SK-N-SH (cell line): ENCODE measurements around the gene TBL1X. TPM values are rescaled to one million over a fixed set of nuclear protein-coding genes. Genes with fewer than 3 reads are reported as not detected.

Experiments used
- CTCF ChIA-PET: fragments of 300-600, 350-600 bp; formaldehyde crosslinking; extraction: SDS; loops from one replicate; lab custom pipeline; 2021; lab: Yijun Ruan, JAX
- POLR2A ChIA-PET: fragments of 350-600 bp; sonication (Branson Sonifier 250); formaldehyde crosslinking; extraction: SDS; loops from one replicate; lab custom pipeline; 2020; ENCODE audit warnings: antibody characterized with exemption, inconsistent platforms; lab: Yijun Ruan, JAX
- DNase-seq: peaks from one replicate; pipeline ENCODE4 v3.0.0; 2012
- H2AFZ ChIP-seq: fragments of 200-600 bp; sonication (generic); 2 replicates; pipeline ENCODE4 v1.8.1; 2016; ENCODE audit warnings: antibody characterized with exemption, mild to moderate bottlenecking, low read depth
- H3F3A ChIP-seq: fragments of 200-600 bp; sonication (generic); replicated peaks from 2 replicates; pipeline ENCODE3; 2016; ENCODE audit warnings: antibody characterized with exemption, mild to moderate bottlenecking; ENCODE audit not compliant: insufficient read depth
- H3K27ac ChIP-seq, 2 experiments: fragments of 200-500 bp in 1 of 2; fragments of 200-600 bp in 1 of 2; sonication (Bioruptor generic) in 1 of 2; sonication (generic), shearing (Covaris generic) in 1 of 2; 2 replicates each; pipeline versions ENCODE4 v1.5.1 to v1.6.1; 2014 to 2016; ENCODE audit warnings: low read depth in 2 of 2, inconsistent platforms in 1 of 2, low read length in 1 of 2, mild to moderate bottlenecking in 1 of 2, mixed read lengths in 1 of 2
- H3K27me3 ChIP-seq: fragments of 200-600 bp; sonication (generic), shearing (Covaris generic); 2 replicates; pipeline ENCODE4 v1.6.1; 2016; ENCODE audit warnings: mixed run types; ENCODE audit not compliant: insufficient read depth
- H3K36me3 ChIP-seq, 2 experiments: fragments of 200-500 bp in 1 of 2; fragments of 200-600 bp in 1 of 2; sonication (Bioruptor generic) in 1 of 2; sonication (generic) in 1 of 2; replicated peaks in 1 of 2; 2 replicates each; pipeline versions ENCODE3 to v1.5.1; 2014 to 2016; ENCODE audit warnings: low read length in 1 of 2, mild to moderate bottlenecking in 1 of 2; ENCODE audit not compliant: insufficient read depth in 2 of 2, control insufficient read depth in 1 of 2
- H3K4me1 ChIP-seq, 2 experiments: fragments of 200-500 bp in 1 of 2; fragments of 200-600 bp in 1 of 2; sonication (Bioruptor generic) in 1 of 2; sonication (generic), shearing (Covaris generic) in 1 of 2; 2 replicates each; pipeline versions ENCODE4 v1.5.1 to v1.6.1; 2014 to 2016; ENCODE audit warnings: low read depth in 1 of 2, low read length in 1 of 2, mixed run types in 1 of 2; ENCODE audit not compliant: insufficient read depth in 2 of 2, control insufficient read depth in 1 of 2
- H3K4me2 ChIP-seq: fragments of 200-600 bp; sonication (generic), shearing (Covaris generic); 2 replicates; pipeline ENCODE4 v1.6.1; 2017; ENCODE audit warnings: mixed run types
- H3K4me3 ChIP-seq, 2 experiments: fragments of 200-500 bp in 1 of 2; fragments of 200-600 bp in 1 of 2; sonication (Bioruptor generic) in 1 of 2; sonication (generic), shearing (Covaris generic) in 1 of 2; 2 replicates each; pipeline versions ENCODE4 v1.5.1 to v1.8.1; 2014 to 2016; ENCODE audit warnings: low read depth in 2 of 2, inconsistent platforms in 1 of 2, low read length in 1 of 2, mild to moderate bottlenecking in 1 of 2, mixed read lengths in 1 of 2, moderate library complexity in 1 of 2
- H3K79me2 ChIP-seq: fragments of 200-600 bp; sonication (generic); 2 replicates; pipeline ENCODE4 v1.8.1; 2017; ENCODE audit warnings: mild to moderate bottlenecking; ENCODE audit not compliant: insufficient read depth
- H3K9ac ChIP-seq: fragments of 200-600 bp; sonication (generic); 2 replicates; pipeline ENCODE4 v1.6.1; 2017; ENCODE audit warnings: mixed run types
- H3K9me2 ChIP-seq: fragments of 200-600 bp; sonication (generic); 2 replicates; pipeline ENCODE4 v1.6.1; 2017; ENCODE audit warnings: mixed run types
- H3K9me3 ChIP-seq: fragments of 200-600 bp; sonication (generic); 2 replicates; pipeline ENCODE4 v1.6.1; 2017; ENCODE audit warnings: mixed run types, mild to moderate bottlenecking, moderate library complexity
- H4K20me1 ChIP-seq: fragments of 200-600 bp; sonication (generic); 2 replicates; pipeline ENCODE4 v1.6.1; 2017; ENCODE audit warnings: mild to moderate bottlenecking, mixed run types; ENCODE audit not compliant: insufficient read depth
- CHD2 ChIP-seq: fragments of 150-350 bp; IDR thresholded peaks from 2 replicates; pipeline ENCODE4 v1.6.1; 2018; ENCODE audit warnings: low read length; ENCODE audit not compliant: partially characterized antibody
- EZH2phosphoT487 ChIP-seq: fragments of 200-600 bp; sonication (generic); IDR thresholded peaks from 2 replicates; pipeline ENCODE4 v1.6.1; 2017; ENCODE audit warnings: low read depth, mixed run types, mild to moderate bottlenecking, antibody characterized with exemption, moderate library complexity, borderline replicate concordance
- FOXJ3 ChIP-seq: sonication (generic); formaldehyde crosslinking; IDR thresholded peaks from 2 replicates; pipeline ENCODE4 v1.5.1; 2020; ENCODE audit warnings: mild to moderate bottlenecking, missing genetic modification reagents
- GABPA ChIP-seq: IDR thresholded peaks from 2 replicates; pipeline ENCODE4 v1.4.0; 2012; ENCODE audit warnings: low read depth, mild to moderate bottlenecking
- MEF2A ChIP-seq: IDR thresholded peaks from 2 replicates; pipeline ENCODE4 v1.4.0; 2012; ENCODE audit warnings: low read depth, borderline replicate concordance
- MXI1 ChIP-seq: IDR thresholded peaks from 2 replicates; pipeline ENCODE4 v1.6.1; 2012; ENCODE audit warnings: mild to moderate bottlenecking, low read depth, low read length, improper control_type of control experiment
- RAD21 ChIP-seq: IDR thresholded peaks from 2 replicates; pipeline ENCODE4 v1.6.1; 2012; ENCODE audit warnings: mild to moderate bottlenecking, low read length
- SIN3A ChIP-seq: IDR thresholded peaks from 2 replicates; pipeline ENCODE4 v1.6.1; 2012; ENCODE audit warnings: low read depth, mild to moderate bottlenecking, low read length, moderate library complexity, borderline replicate concordance
- SMC3 ChIP-seq: IDR thresholded peaks from 2 replicates; pipeline ENCODE4 v1.6.1; 2012; ENCODE audit warnings: low read depth, low read length, improper control_type of control experiment
- TCF12 ChIP-seq: IDR thresholded peaks from 2 replicates; pipeline ENCODE4 v1.4.0; 2012
- WGBS: methylation state at CpG from one replicate; pipeline ENCODE4 v1.1.6; 2017; ENCODE audit warnings: low lambda C conversion rate; 5-methylcytosine and 5-hydroxymethylcytosine counted together
- polyA plus RNA-seq, 3 experiments: library from polyadenylated mRNA; depleted of rRNA; stranded (reverse); fragments of >200 nt; gene quantifications; 2 replicates each; pipeline ENCODE4 v1.2.3, GENCODE V29; 2012
- TF ChIP-seq, protein P1 (sequence below): IDR thresholded peaks from 2 replicates; pipeline ENCODE4; 2012
- TF ChIP-seq, protein P2 (sequence below): IDR thresholded peaks from 2 replicates; pipeline ENCODE4 v1.6.1; 2012; ENCODE audit warnings: mild to moderate bottlenecking, low read depth, low read length, moderate library complexity

TBL1X gene
- polyA plus RNA-seq, 1 of the 3 experiments (the other 2 are of a cell fraction) = 10.6 TPM

DNA sequence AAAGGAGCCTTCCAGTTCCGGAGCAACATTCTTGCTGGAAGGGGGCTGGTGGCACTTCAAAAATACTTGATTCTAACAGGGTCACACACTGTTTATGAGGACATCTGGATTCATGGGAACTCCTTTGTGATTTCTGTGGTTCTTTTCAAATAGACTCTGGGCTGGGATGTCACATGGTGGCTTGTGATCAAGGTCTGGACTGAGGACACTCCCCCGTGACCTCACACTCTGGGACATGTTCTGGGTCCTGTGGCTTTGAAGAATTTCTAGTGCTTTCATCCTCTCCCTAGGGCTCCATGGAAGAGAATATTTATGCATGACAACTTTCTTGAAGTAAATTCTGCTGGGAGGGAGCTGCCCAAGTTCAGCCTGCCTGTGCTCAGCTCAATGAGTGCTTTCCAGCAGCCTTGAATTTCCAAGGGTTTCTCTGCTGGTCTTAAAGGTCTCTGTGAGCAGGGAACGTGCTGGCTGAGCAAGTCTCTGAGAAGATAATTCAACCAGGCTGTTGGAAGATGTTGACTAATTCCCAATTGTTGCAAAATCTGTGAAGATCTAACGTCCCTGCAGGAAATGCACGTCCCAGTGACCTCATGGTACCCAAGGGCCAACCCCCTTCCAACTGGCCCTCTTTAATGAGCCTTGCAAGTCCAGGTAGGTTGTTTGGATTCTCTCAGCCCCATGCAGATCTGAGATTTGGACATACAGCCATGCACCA, 264.5 kb downstream of the TBL1X start:
- no peak overlapping the region for H3K4me2 ChIP-seq
- WGBS = 12% methylated on average over 4 of the region's 5 CpGs
- H4K20me1 ChIP-seq = no peaks in the 10 kb centered on the region
- H3K27me3 ChIP-seq = no peaks in the 10 kb centered on the region
- ChIA-PET POLR2A (no interaction called here), CTCF (no interaction called here)
- H3K4me1 ChIP-seq = no peaks in the 10 kb centered on the region
- H3F3A ChIP-seq = no peaks in the 10 kb centered on the region
- DNase-seq = no peak
- H3K27ac ChIP-seq = no peak overlapping the region
- H3K36me3 ChIP-seq = no peaks in the 10 kb centered on the region
- TF ChIP-seq GABPA = no peak
- TF ChIP-seq, all 33 proteins: peak for 0
- H3K9ac ChIP-seq = no peak overlapping the region
- no peaks in the 10 kb centered on the region for H3K79me2 ChIP-seq
- no peaks in the 10 kb centered on the region for H3K9me2 ChIP-seq
- H2AFZ ChIP-seq = no peak overlapping the region
- H3K9me3 ChIP-seq = no peaks in the 10 kb centered on the region
- no peak overlapping the region for H3K4me3 ChIP-seq

DNA sequence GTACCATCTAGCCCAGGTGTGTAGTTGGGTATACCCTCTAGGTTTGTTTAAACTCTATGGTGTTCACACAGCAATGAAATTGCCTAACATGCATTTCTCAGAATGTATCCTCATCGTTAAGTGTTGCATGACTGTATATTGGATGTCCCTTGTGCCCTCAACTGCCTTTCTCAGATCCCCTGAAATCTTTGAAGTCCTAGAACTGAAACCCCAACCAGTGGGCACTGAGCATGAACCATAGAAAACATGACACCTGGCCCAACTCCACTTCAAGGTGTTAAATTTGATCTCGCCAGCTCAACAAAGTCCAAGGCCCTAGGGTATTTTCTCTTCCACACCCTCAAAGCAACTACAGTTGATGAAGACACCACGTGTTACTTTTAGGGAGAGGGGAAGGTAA, 265.2 kb downstream of the TBL1X start:
- H3K79me2 ChIP-seq = no peaks in the 10 kb centered on the region
- 28% methylated on average over 3 of the region's 3 CpGs for WGBS

DNA sequence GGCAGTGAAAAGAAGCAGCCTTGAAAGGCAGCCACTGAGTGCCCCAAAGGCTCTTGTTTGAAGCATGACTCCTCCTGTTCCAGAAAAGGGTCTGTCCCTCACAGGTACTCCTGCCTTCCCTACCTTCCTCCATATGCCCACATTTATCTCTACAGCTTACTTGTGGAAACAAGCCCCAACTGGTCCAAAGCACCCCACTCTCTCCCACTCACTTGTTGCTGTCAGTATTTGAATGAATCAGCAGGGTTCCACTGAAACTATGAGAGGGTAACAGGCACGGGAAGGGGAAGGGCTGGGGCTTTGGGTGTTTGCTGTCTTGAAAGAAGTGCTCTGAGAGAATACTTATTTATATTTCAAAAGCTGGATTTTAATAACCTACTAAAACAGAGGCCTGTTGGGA, 265.9 kb downstream of the TBL1X start:
- Histone ChIP-seq H3K4me2 (no peak overlapping the region), H3K4me3 (no peak overlapping the region), H3F3A (no peaks in the 10 kb centered on the region), H4K20me1 (no peaks in the 10 kb centered on the region), H3K4me1 (no peaks in the 10 kb centered on the region), H3K27me3 (no peaks in the 10 kb centered on the region), H3K9me2 (no peaks in the 10 kb centered on the region), H3K27ac (no peak overlapping the region), H3K9me3 (no peaks in the 10 kb centered on the region), H2AFZ (no peak overlapping the region), H3K9ac (no peak overlapping the region), H3K36me3 (no peaks in the 10 kb centered on the region), H3K79me2 (no peaks in the 10 kb centered on the region)
- CTCF ChIA-PET = no interaction called here
- TF ChIP-seq, protein P1, sequence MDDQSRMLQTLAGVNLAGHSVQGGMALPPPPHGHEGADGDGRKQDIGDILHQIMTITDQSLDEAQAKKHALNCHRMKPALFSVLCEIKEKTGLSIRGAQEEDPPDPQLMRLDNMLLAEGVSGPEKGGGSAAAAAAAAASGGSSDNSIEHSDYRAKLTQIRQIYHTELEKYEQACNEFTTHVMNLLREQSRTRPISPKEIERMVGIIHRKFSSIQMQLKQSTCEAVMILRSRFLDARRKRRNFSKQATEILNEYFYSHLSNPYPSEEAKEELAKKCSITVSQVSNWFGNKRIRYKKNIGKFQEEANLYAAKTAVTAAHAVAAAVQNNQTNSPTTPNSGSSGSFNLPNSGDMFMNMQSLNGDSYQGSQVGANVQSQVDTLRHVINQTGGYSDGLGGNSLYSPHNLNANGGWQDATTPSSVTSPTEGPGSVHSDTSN = no peak
- TF ChIP-seq, protein P2, sequence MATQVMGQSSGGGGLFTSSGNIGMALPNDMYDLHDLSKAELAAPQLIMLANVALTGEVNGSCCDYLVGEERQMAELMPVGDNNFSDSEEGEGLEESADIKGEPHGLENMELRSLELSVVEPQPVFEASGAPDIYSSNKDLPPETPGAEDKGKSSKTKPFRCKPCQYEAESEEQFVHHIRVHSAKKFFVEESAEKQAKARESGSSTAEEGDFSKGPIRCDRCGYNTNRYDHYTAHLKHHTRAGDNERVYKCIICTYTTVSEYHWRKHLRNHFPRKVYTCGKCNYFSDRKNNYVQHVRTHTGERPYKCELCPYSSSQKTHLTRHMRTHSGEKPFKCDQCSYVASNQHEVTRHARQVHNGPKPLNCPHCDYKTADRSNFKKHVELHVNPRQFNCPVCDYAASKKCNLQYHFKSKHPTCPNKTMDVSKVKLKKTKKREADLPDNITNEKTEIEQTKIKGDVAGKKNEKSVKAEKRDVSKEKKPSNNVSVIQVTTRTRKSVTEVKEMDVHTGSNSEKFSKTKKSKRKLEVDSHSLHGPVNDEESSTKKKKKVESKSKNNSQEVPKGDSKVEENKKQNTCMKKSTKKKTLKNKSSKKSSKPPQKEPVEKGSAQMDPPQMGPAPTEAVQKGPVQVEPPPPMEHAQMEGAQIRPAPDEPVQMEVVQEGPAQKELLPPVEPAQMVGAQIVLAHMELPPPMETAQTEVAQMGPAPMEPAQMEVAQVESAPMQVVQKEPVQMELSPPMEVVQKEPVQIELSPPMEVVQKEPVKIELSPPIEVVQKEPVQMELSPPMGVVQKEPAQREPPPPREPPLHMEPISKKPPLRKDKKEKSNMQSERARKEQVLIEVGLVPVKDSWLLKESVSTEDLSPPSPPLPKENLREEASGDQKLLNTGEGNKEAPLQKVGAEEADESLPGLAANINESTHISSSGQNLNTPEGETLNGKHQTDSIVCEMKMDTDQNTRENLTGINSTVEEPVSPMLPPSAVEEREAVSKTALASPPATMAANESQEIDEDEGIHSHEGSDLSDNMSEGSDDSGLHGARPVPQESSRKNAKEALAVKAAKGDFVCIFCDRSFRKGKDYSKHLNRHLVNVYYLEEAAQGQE = no peak
- no peak for TF ChIP-seq TCF12
- TF ChIP-seq SMC3 = no peak
- no peak for TF ChIP-seq RAD21
- no peak for TF ChIP-seq MEF2A
- no peak for DNase-seq
- POLR2A ChIA-PET = no interaction called here
- WGBS = 7% methylated on average over 1 of the region's 1 CpG

More for the DNA sequence above, 265.2 kb downstream of the TBL1X start:
- no peak overlapping the region for H3K4me2 ChIP-seq
- no peaks in the 10 kb centered on the region for H3K9me2 ChIP-seq
- TF ChIP-seq FOXJ3 = no peak
- TF ChIP-seq SIN3A = no peak
- no peak for TF ChIP-seq CHD2
- TF ChIP-seq EZH2phosphoT487 = no peak
- no peak for TF ChIP-seq MXI1
- H3K27ac ChIP-seq = no peak overlapping the region
- no peaks in the 10 kb centered on the region for H3K4me1 ChIP-seq
- H3K9ac ChIP-seq = no peak overlapping the region
- H3F3A ChIP-seq = no peaks in the 10 kb centered on the region
- no peaks in the 10 kb centered on the region for H3K9me3 ChIP-seq
- no peaks in the 10 kb centered on the region for H3K27me3 ChIP-seq
- no peak overlapping the region for H2AFZ ChIP-seq
- H3K4me3 ChIP-seq = no peak overlapping the region
- CTCF ChIA-PET = no interaction called here
- no peaks in the 10 kb centered on the region for H3K36me3 ChIP-seq
- DNase-seq = no peak
- POLR2A ChIA-PET = no interaction called here
- no peaks in the 10 kb centered on the region for H4K20me1 ChIP-seq
